C4-2B (cell line): ENCODE measurements around the gene ATF7.

ENCODE experiments used
- ZFX ChIP-seq: fragments of 450-650 bp; IDR thresholded peaks from 2 replicates; pipeline ENCODE4 v1.6.1; 2017
- TF ChIP-seq, protein P1 (sequence below): fragments of 450-650 bp; conservative IDR thresholded peaks from 2 replicates; pipeline ENCODE4 v1.5.1; 2017; ENCODE audit warnings: mild to moderate bottlenecking

DNA sequence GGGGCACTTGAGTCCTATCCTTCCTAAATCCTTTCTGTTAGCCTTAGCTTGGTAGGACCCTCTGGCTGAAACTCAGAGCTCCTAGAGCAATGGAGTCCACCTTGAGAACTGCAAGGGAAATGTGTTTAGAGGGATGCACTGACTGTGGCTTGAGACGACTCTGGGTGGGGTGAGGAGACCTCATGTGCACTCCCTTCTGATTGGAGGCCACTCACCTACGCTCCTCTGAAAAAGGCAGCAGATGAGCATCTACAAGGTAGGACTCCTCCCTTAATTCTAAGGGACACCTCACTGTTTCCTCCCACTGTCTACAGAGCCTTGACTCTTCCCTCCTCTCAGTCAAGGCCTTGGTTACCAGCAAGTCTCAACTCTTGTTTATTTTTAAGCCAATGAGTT, 127.9 kb downstream of the ATF7 start:
- TF ChIP-seq, protein P1, sequence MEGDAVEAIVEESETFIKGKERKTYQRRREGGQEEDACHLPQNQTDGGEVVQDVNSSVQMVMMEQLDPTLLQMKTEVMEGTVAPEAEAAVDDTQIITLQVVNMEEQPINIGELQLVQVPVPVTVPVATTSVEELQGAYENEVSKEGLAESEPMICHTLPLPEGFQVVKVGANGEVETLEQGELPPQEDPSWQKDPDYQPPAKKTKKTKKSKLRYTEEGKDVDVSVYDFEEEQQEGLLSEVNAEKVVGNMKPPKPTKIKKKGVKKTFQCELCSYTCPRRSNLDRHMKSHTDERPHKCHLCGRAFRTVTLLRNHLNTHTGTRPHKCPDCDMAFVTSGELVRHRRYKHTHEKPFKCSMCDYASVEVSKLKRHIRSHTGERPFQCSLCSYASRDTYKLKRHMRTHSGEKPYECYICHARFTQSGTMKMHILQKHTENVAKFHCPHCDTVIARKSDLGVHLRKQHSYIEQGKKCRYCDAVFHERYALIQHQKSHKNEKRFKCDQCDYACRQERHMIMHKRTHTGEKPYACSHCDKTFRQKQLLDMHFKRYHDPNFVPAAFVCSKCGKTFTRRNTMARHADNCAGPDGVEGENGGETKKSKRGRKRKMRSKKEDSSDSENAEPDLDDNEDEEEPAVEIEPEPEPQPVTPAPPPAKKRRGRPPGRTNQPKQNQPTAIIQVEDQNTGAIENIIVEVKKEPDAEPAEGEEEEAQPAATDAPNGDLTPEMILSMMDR = no peak
- no peak for TF ChIP-seq ZFX
